ENCODE data around the gene NLK.

- no peak for TF ChIP-seq CTCF (IDR thresholded peaks at IDR 0.05)
- no peak for TF ChIP-seq POLR2A (IDR thresholded peaks at IDR 0.05)
Measured at GRCh38 chr17:28216528-28216927, 174.1 kb downstream of the NLK start.
